ENCODE data around the gene LRRN3.

GRCh38 chr7:111089822-111090426, 1.0 kb upstream of the LRRN3 start:
- TF ChIP-seq, protein P1, sequence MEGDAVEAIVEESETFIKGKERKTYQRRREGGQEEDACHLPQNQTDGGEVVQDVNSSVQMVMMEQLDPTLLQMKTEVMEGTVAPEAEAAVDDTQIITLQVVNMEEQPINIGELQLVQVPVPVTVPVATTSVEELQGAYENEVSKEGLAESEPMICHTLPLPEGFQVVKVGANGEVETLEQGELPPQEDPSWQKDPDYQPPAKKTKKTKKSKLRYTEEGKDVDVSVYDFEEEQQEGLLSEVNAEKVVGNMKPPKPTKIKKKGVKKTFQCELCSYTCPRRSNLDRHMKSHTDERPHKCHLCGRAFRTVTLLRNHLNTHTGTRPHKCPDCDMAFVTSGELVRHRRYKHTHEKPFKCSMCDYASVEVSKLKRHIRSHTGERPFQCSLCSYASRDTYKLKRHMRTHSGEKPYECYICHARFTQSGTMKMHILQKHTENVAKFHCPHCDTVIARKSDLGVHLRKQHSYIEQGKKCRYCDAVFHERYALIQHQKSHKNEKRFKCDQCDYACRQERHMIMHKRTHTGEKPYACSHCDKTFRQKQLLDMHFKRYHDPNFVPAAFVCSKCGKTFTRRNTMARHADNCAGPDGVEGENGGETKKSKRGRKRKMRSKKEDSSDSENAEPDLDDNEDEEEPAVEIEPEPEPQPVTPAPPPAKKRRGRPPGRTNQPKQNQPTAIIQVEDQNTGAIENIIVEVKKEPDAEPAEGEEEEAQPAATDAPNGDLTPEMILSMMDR (IDR thresholded peaks at IDR 0.05; ENCODE audit: insufficient read depth, low read length): peak; percentile 44
- no peak for TF ChIP-seq POLR2AphosphoS5 (IDR thresholded peaks at IDR 0.05; ENCODE audit: low read depth)
- TF ChIP-seq, protein P2, sequence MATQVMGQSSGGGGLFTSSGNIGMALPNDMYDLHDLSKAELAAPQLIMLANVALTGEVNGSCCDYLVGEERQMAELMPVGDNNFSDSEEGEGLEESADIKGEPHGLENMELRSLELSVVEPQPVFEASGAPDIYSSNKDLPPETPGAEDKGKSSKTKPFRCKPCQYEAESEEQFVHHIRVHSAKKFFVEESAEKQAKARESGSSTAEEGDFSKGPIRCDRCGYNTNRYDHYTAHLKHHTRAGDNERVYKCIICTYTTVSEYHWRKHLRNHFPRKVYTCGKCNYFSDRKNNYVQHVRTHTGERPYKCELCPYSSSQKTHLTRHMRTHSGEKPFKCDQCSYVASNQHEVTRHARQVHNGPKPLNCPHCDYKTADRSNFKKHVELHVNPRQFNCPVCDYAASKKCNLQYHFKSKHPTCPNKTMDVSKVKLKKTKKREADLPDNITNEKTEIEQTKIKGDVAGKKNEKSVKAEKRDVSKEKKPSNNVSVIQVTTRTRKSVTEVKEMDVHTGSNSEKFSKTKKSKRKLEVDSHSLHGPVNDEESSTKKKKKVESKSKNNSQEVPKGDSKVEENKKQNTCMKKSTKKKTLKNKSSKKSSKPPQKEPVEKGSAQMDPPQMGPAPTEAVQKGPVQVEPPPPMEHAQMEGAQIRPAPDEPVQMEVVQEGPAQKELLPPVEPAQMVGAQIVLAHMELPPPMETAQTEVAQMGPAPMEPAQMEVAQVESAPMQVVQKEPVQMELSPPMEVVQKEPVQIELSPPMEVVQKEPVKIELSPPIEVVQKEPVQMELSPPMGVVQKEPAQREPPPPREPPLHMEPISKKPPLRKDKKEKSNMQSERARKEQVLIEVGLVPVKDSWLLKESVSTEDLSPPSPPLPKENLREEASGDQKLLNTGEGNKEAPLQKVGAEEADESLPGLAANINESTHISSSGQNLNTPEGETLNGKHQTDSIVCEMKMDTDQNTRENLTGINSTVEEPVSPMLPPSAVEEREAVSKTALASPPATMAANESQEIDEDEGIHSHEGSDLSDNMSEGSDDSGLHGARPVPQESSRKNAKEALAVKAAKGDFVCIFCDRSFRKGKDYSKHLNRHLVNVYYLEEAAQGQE (IDR thresholded peaks at IDR 0.05; ENCODE audit: insufficient replicate concordance, low read depth): no peak
- no peak for TF ChIP-seq GABPA (IDR thresholded peaks at IDR 0.05; ENCODE audit: low read depth)
- no peak for TF ChIP-seq SPI1 (IDR thresholded peaks at IDR 0.05; ENCODE audit: borderline replicate concordance, low read depth)

Measured in HL-60 (cell line).